Ishikawa (cell line): ENCODE results near the gene SLC7A1.

Source experiments
- CEBPB ChIP-seq: IDR thresholded peaks from 2 replicates; pipeline ENCODE4 v1.6.1; 2012
- CREB1 ChIP-seq: IDR thresholded peaks from 2 replicates; pipeline ENCODE4 v1.6.1; 2012; ENCODE audit warnings: low read depth
- EGR1 ChIP-seq: IDR thresholded peaks from 2 replicates; pipeline ENCODE4 v1.6.1; 2012
- EP300 ChIP-seq: IDR thresholded peaks from 2 replicates; pipeline ENCODE4 v1.6.1; 2012; ENCODE audit warnings: borderline replicate concordance
- FOXM1 ChIP-seq: IDR thresholded peaks from 2 replicates; pipeline ENCODE4 v1.6.1; 2012; ENCODE audit warnings: low read depth, borderline replicate concordance
- MAX ChIP-seq: IDR thresholded peaks from 2 replicates; pipeline ENCODE4 v1.6.1; 2012
- NFIC ChIP-seq: IDR thresholded peaks from 2 replicates; pipeline ENCODE4 v1.6.1; 2012
- RAD21 ChIP-seq: IDR thresholded peaks from 2 replicates; pipeline ENCODE4 v1.6.1; 2012; ENCODE audit warnings: low read depth
- TAF1 ChIP-seq: IDR thresholded peaks from 2 replicates; pipeline ENCODE4 v1.6.1; 2012; ENCODE audit warnings: low read depth, mild to moderate bottlenecking
- TCF12 ChIP-seq: IDR thresholded peaks from 2 replicates; pipeline ENCODE4 v1.6.1; 2012; ENCODE audit warnings: low read depth
- TEAD4 ChIP-seq: IDR thresholded peaks from 2 replicates; pipeline ENCODE4 v1.6.1; 2012
- USF1 ChIP-seq: IDR thresholded peaks from 2 replicates; pipeline ENCODE4 v1.6.1; 2012
- YY1 ChIP-seq: IDR thresholded peaks from 2 replicates; pipeline ENCODE4 v1.6.1; 2012; ENCODE audit warnings: low read depth
- ZBTB7A ChIP-seq: IDR thresholded peaks from 2 replicates; pipeline ENCODE4 v1.6.1; 2012; ENCODE audit warnings: low read depth
- TF ChIP-seq, protein P1 (sequence below): IDR thresholded peaks from 2 replicates; pipeline ENCODE4 v1.6.1; 2012; ENCODE audit warnings: low read depth, mild to moderate bottlenecking

Gene SLC7A1

DNA sequence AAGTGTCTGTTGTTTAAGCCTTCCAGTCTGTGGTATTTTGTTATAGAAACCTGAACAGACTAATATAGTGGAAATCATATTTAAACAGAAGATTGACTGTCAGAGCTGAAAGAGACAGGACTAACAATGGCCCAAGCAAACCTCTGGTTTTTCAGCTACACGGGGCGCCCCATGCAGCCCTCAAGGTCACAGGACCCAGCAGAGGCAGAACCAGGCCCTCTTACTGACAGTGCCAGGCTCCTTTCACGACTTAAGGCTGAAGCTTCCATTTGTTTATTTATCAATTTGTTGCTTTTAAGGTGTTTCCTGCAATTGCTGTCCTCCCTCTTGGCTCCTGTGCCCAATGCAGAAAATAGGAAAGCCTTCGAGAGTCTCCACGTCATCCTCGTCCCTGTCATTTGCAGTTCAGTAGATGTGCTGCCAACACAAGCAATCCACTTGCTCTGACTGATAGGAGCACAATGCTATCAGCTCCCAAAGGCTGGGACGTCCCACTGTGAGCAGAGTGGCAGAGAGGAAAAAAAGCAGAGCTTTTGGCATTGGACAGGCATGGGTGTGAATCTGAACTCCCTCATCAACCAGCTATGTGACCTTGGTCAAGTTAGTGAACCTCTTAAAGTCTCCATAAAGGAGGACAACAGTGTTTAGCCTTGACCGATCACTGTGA lies 10.5 kb upstream of the SLC7A1 start:
- TF ChIP-seq USF1 (no peak), ZBTB7A (no peak), TAF1 (no peak), NFIC (no peak), RAD21 (no peak), MAX (no peak), EP300 (no peak), CEBPB (no peak), TCF12 (no peak), FOXM1 (no peak), EGR1 (no peak), TEAD4 (no peak), YY1 (no peak), CREB1 (no peak)
- TF ChIP-seq, protein P1, sequence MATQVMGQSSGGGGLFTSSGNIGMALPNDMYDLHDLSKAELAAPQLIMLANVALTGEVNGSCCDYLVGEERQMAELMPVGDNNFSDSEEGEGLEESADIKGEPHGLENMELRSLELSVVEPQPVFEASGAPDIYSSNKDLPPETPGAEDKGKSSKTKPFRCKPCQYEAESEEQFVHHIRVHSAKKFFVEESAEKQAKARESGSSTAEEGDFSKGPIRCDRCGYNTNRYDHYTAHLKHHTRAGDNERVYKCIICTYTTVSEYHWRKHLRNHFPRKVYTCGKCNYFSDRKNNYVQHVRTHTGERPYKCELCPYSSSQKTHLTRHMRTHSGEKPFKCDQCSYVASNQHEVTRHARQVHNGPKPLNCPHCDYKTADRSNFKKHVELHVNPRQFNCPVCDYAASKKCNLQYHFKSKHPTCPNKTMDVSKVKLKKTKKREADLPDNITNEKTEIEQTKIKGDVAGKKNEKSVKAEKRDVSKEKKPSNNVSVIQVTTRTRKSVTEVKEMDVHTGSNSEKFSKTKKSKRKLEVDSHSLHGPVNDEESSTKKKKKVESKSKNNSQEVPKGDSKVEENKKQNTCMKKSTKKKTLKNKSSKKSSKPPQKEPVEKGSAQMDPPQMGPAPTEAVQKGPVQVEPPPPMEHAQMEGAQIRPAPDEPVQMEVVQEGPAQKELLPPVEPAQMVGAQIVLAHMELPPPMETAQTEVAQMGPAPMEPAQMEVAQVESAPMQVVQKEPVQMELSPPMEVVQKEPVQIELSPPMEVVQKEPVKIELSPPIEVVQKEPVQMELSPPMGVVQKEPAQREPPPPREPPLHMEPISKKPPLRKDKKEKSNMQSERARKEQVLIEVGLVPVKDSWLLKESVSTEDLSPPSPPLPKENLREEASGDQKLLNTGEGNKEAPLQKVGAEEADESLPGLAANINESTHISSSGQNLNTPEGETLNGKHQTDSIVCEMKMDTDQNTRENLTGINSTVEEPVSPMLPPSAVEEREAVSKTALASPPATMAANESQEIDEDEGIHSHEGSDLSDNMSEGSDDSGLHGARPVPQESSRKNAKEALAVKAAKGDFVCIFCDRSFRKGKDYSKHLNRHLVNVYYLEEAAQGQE = no peak

GRCh38 chr13:29598321-29598720 lies 2.8 kb upstream of the SLC7A1 start:
- TF ChIP-seq EP300 = no peak
- no peak for TF ChIP-seq CREB1
- no peak for TF ChIP-seq TEAD4
- TF ChIP-seq RAD21 = no peak
- no peak for TF ChIP-seq TAF1
- no peak for TF ChIP-seq NFIC
- no peak for TF ChIP-seq FOXM1
- no peak for TF ChIP-seq USF1
- no peak for TF ChIP-seq MAX
- no peak for TF ChIP-seq TCF12
- no peak for TF ChIP-seq EGR1
- TF ChIP-seq YY1 = no peak
- TF ChIP-seq CEBPB = no peak
- no peak for TF ChIP-seq ZBTB7A
- TF ChIP-seq, protein P1 = no peak

DNA sequence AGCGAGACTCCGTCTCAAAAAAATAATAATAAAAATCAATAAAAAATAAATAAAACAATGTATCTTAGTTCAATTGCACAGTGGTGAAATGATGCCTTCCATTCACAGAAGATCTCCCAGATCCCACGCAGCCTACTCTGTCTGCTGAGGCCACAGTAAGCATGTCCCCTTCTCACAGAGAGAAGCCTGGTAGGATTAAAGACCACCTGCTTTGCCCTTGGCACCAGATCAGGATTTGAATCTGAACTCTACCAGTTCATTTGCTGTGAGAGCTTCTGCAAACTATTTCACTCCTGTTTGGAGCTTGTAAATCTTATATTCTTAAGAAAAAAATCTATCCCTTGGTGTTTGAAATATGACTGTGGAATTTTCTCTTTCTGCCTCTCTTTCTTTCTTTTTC lies 2.2 kb upstream of the SLC7A1 start:
- TF ChIP-seq MAX (no peak), TEAD4 (no peak), ZBTB7A (no peak), EGR1 (no peak), YY1 (no peak), USF1 (no peak)
- TF ChIP-seq, protein P1 = no peak

GRCh38 chr13:29597246-29597645 lies 1.8 kb upstream of the SLC7A1 start:
- TF ChIP-seq CREB1 (no peak), EGR1 (no peak), MAX (no peak), USF1 (no peak), ZBTB7A (no peak), CEBPB (no peak), FOXM1 (no peak), RAD21 (no peak), EP300 (no peak), TAF1 (no peak)
- TF ChIP-seq, protein P1 = no peak
